Endothelial cell of hepatic sinusoid (primary cell): ENCODE data around the gene ZBTB16.

Experiments
- in situ Hi-C: cut with HindIII; loops from 2 replicates; pipeline ENCODE4 v1.10.0; 2017; ENCODE audit warnings: low sequenced_read_pairs

The ZBTB16 gene

DNA sequence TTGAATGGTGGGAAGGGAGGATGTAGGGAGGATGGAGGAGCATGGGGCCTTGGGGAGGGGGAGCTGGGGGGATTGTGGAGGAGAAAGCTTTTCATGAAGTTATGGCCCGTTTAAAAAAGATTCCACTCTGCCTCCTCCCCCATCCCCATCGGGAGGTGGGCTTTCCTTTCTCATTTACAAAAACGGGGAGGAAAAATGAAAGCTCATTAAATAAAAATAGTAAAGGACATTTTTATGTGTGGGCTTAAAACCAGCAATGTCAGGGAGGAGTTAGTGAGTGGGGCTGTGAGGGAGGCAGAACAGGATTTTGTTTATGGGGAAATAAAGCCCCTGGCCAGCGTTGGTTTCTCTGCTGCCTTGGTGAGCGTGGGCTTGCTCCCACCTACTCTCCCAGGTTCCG, 83.2 kb downstream of the ZBTB16 start:
- in situ Hi-C loops: loop anchor here (5.0 kb wide), 1 partner anchor 100 kb away; no protein-coding TSS in a partner anchor

DNA sequence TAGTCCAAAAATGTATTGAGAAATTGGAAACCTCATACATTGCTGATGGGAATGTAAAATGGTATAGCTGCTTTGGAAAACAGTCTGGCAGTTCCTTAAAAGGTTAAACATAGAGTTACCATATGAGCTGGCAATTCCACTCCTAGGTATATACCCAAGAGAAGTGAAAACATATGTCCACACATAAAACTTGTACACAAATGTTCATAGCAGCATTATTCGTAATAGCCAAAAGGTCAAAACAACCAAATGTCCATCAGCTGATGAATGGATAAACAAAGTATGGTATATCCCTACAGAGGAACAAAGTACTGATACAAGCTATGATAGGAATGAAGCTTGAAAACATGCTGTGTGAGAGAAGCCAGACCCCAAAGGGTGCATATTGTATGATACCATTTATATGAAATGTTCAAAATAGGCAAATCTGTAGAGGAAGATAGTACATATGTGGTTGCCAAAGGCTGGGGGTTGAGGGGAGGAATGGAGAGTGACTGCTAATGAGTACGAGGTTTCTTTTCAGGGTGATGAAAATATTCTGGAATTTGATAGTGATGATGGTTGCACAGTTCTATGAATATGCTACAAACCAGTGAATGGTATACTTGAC, 85.8 kb downstream of the ZBTB16 start:
- in situ Hi-C loops: no loop called here

DNA sequence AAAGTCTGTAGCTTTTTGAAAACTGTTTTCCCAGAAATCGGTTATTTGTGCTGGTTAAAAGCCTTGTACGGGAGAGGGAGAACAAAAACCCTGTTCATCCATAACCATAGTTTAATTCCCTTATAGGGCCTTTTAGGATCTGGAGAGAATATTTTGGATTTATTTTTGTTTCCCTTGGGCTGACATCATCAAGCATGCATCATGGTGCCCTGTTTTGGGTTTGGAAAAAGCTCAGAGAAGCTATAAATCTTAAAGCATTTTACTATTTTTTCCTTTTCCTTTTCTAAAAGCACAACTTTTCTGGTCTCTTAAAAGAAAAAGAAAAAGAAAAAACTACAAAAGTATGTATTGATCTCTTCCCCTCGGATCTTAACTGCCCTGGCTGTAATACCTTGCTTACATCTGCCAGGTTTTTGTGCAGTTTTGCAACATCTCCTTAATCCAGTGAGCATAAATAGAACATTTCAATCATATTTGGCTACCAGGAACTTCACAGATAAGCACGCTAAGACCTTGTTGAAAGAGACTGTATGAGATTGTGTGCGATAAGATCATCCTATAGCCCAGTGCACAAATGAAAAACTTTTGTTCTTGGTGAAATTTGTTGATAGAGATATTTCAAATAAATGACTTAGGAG, 88.0 kb downstream of the ZBTB16 start:
- in situ Hi-C loops: no loop called here

DNA sequence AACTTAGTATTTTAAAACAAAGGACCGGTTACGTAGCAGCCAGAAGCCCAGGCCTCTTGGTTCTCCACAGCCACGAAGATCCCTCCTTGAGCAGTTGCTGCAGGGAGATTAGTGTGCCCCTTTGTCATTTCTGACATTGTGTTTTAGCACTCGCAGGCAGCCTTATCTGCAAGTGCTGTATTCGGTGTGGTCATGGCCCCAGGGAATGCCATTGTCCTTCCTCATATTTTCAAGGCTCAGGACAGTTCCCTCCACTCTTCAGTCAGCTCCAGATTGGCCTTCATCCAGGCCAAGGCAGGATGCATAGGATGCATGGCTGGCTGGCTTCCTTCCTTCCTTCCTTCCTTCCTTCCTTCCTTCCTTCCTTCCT, 88.5 kb downstream of the ZBTB16 start:
- in situ Hi-C loops: no loop called here

DNA sequence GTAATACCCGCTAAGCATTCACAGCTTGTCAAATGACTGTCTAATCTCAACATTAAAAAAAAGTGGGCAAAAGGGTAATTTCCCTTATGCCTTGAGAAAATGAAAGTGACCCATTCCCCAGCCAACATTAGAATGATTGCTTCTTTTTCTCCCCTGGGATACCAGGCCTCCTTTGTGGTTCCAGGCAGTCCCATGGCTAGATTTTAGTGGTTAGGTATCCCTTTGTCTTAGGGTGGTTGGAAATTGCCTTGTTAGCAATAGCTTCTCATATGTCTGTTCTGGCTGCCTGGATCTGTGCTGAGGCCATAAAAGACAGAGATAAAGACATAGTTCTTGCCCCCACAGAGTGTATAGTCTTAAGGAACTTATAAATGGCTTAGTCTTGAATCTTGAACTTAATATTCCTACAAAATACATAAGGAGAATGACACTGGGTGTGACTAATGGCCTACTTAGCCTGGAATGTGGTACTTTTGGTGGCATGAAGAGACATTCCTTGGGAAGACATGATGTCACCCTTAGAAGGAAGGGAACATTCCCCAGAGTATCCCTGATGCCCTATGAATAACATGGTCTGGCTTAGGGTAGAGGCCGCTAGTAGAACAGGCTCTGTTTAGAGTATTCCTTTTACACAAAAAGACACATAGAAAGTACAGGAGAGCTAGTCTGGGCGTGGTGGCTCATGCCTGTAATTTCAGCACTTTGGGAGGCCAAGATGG, 90.3 kb downstream of the ZBTB16 start:
- in situ Hi-C loops: no loop called here

DNA sequence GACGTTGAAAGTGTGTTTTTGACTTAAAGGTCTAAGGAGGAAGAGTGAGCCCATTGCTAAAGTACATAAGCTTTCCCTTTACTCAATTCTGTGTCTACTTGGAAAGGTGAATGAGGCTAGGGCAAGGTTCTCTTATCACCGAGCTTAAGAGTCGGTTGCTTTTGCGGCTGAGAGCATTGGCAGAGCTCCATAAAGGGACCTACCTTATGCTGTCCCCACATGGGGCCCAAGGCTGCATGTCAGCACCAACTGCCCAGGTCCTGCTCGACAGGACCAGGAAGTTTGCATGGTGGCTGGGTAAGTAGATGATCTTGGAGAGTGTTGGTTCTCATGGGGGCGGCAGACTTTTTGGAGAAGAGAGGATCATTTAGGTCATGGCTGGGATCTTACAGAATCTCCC, 91.2 kb downstream of the ZBTB16 start:
- in situ Hi-C loops: no loop called here

DNA sequence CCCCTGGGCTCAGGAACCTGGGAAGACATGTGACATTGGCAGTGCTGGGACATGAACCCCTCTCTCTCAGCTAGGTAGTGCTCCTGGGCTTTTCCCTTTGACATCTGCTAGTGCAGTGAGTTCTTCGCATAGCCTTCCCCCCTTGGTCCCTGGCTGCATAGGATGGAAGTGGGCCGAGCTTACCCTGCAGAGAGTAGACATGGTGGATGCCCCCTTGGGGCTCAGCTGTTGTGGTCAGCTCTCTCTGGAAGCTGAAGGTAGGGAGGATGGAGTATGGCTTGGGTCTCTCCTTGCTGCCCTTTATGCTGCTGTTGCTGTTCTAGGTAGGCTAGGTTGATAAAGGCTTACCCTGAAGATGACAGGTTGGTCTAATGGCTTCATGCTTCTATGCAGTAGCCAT, 92.1 kb downstream of the ZBTB16 start:
- in situ Hi-C loops: no loop called here

DNA sequence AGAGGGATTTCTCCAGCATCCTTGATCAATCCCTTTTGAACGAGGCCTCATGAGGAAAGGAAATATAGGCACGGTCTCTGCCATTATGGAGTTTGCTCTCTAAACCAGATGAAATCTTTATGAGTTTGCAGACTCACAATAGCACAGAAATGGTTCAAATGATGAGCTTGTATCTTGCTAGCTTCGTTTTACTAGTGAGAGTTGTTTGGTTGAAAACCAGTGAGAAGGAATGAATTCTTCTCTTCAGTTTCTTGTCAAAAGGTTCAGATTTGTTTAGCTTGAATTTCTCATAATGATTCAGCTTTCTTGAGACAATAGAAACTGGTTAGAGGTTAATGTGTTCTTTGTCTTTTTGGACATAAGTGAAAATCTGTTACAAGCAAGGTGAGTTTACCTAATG, 92.7 kb downstream of the ZBTB16 start:
- in situ Hi-C loops: no loop called here

DNA sequence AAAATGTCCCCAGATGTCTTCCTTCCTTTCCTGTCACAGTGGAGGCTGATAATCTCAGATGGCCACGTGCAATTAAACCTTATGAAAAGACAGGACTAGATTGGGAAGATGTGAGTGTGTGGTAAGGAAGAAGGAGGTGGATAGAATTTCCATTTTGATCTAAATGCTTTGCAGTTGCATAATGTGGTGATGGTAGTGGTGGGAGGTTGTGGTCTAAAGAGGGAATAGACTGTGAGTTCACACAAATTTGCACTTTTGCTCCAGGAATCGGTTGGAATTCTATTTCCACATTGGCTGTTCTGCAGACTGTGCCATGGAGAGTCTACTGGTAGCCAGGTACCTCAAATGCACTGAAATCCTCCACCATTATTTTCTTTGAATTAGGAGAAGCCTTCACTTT, 93.3 kb downstream of the ZBTB16 start:
- in situ Hi-C loops: no loop called here

DNA sequence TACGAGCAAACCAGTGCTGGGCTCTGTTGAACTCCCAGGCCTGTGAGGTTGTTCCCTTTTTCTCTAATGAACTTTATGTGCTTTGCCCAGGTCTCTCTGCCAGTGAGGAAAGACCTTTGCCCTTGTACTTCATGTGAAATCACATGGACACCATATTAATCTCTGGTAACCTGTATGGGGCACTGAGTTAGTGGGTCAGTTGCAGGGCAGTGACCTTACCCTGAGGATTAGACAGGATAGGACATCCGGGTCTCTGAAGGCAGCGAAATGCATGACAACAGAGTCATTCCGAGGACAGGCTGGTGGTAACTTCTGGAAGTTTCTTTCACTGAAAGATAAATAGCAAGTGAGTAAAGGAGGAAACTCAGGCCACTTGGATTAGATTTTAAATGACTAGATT, 93.7 kb downstream of the ZBTB16 start:
- in situ Hi-C loops: no loop called here

DNA sequence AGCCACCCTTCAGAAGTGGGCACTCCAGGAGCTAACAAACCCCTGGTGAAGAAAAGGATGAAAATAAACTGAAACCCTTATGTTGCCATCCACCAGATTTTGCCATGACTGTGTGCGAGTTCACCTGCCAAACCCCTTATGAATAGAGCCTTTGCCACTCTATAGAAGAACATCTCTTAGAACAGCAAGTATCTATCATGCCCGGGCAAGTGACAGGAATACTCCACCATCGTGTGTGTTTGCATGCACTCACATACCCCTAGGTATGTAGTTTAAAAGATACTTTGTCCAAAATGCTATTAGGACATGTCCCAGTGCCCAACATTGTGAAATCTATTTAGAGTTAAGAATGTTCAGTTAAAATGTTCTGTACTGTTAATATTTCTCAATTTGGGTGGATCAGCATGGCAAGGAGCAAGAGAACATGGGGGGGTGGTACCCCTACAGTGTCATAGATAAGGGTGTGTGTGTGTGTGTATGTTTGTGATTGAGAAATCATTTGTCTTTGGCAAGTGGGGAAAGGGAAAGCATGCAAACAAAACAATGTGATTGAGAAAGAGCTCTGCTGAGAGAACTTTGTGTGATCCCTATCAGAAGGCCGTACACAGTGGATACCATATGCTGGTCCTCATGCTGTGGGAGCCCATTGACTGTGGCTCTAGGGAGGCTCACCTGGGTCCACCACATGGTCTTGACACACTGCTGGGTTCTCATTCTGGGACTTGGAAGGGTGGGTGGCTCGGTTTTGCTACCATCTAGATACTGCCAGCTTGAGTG, 94.9 kb downstream of the ZBTB16 start:
- in situ Hi-C loops: no loop called here

DNA sequence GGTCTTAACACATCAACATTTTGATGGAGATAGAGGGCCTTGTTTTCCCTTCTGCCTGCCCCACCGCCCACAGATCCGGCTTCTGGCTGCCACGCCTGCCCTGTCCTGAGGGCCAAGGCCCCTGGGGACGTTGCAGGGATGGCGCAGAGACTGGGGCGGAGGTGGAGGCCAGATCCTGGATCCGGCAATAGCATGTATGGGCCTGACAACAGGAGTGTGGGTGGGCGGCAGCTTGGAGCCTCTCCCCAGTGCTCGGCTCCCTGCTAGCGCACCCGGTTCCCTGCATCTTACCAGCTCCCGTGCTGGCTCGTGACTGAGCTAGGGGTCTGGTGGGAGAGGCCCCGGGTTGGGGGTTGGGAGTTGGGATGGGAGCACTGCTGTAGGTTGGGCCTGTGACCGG, 95.6 kb downstream of the ZBTB16 start:
- in situ Hi-C loops: no loop called here

DNA sequence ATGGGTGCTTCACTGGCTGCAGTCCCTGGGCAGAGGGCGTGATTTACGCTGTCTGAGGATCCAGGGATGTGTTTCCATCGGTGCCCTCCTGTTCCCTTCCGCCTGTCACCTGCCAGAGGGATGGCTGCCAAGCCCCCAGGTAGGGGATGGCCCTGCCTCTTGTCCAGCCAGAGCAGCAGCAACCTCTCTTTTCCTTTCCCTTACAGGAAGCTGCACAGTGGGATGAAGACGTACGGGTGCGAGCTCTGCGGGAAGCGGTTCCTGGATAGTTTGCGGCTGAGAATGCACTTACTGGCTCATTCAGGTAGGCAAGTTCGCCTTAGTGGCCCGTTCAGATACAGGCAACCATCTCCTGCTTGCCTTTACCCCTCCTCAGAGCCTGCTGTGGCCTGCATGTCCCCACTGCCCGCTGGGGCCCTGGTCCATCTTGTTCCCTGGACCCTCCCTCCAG, 96.6 kb downstream of the ZBTB16 start:
- in situ Hi-C loops: no loop called here

DNA sequence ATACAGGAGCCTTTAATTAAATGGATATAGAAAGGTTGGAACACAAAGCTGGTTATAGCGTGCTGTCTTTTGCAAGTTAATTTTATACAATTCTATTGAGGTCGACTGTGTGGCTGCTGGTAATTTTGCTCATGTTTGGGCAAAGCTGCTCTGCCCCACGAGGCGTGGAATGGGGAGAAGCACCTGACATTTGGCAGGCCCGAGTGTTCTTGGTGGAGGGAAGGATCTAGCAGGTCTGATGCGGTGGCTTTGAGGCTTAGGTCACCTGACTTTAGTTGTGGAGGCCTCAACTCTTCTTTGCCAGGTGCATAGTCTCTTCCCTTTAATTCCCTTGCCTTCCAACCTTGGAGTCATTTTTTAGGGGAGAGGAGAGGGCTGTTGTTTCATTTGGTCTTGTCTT, 97.3 kb downstream of the ZBTB16 start:
- in situ Hi-C loops: no loop called here

DNA sequence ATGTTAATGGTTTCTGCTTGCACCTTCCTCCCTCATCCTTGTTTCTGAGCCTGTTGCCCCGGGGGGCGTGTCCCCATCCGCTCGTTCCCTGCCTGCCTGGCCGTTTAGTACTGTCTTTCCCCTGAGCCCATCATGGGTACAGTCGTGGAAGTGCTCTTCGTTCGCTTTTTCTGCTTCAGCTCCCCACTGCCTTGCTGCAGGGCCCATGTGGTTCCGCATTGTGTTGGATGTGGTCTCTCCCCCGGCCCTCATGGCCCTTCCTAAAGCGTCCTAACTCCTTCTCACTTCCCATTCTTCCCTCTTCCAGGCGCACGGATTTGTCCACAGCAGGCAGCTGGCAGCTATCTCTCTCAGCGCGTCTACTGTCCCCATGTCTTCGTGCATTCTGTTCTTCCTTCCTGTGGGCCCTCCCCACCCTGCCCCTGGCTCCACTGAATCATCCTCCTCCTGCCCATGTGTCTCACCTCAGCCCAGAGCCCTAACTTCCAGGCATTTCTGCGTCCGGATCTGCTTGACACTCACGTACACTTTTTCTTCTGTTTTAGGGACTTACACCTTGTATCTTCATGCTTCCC, 98.1 kb downstream of the ZBTB16 start:
- in situ Hi-C loops: no loop called here

DNA sequence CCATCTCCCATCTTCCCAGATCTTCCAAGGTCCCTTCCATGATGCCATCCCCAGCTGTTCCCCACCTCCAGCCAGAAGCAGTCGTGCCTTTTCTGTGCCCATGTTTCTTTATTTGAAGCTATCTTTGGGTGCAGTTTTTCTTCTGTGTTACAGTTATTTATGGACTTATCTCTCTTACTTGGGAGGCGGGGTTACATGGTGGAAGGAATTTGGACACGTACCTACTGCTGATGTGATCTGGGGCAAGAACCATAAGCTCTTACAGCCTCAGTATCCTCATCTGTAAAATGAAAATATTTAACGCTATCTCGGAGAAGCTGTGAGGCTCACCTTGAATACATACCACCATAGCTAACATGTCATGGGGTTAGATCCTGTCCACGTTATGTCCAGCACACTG, 98.9 kb downstream of the ZBTB16 start:
- in situ Hi-C loops: no loop called here

DNA sequence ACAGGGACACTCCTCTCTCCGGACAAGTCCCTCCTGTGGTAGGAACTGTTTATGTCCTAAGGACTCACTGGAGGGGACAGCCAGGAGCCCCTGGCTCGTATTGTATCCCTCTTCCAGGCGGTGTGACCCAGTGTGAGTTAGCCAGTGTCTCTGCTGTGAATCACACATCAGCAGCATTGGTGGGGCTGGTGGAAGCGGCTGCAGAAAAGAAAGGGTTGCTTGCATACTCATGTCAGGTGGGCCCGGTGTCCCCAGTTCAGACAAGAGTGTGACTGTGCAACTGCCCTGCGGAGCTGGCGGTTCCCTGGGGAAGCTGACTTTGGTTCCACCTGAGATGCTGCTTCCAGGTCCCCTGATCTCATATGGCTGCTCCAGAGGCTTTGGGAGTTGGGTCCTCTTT, 99.4 kb downstream of the ZBTB16 start:
- in situ Hi-C loops: no loop called here

DNA sequence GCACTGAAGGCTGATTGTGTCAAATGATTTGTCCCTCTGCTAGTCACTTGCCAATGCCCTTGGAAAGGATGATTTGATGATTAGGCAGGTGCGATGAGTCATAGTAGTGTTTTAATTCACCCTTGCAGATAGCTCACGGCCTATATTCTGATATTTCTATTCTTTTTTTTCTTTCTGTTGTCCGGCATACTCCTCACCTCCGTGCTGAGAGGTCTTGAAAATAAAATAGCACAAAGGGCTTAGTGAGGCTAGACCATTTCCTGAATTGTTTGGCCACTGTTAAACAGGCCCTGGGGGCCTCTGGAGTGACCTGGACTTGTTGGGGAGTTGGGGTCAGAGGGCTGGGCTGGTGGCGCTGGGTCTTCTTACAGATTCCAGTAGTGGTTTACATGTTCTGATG, 99.8 kb downstream of the ZBTB16 start:
- in situ Hi-C loops: no loop called here

DNA sequence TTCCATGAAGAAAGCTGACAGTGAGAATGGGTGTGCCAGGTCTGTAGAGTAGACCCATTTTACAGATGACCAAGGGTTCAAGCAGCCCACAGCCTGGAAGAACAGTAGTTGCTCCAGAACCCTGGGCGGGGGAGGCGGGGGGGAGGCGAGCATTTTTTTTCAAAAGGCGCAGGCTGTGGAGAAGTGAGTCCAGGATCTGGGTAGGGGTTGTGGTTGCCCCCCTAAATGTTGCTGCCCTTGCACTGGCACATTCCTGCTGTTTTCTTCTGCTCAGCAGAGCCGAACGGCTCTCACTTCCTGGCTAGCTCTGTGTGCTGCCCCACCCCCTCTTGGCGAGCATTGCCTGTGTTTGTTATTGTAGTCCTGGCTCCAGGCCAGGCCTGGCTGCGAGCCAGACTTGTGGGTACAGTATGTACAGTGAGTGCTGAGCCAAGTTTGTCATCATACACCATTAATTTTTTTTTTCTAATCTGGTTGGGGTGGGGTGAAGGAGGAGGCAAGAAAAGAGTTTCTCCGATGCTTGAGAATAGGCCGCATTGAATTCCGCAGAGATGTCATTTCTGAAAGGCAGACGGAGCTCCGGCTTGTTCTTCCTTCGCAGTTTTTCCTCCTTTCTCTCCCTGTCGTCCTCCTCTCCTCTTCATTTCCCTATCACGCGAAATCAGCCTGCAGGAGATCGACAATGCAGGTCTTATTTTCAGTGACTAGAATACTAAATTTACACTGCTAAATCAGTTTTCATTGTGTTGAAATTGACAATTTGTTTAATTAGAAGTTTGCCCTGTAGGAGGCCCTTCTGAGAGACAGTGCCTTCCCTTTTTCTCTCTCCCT, 100.5 kb downstream of the ZBTB16 start:
- in situ Hi-C loops: no loop called here

DNA sequence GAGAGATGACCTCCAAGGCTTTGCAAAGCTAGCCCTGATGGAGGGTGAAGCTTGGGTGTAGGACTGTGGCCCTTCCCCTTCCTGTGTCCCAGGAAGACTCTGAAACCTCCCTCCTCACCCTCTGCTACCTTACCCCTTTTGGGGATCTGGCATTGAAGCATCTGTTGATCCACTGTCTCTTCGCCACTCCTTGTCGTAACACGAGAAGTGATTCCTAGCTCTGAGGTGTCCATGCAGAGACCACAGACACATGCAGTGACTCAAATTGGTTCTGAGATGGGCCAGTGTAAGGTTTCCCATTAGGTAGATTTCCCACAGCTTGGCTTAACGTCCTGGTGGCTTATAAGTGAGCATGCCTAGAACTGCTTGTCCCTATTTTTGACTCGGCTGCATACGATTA, 101.4 kb downstream of the ZBTB16 start:
- in situ Hi-C loops: no loop called here
